HG02970 (cell line): ENCODE measurements around the gene KCNK15.

Experiments
- ATAC-seq: cut with Tn5 transposase; IDR thresholded peaks from one replicate; pipeline ENCODE4 v1.9.1; 2021; ENCODE audit warnings: mild to moderate bottlenecking, moderate library complexity, moderate number of reproducible peaks; ENCODE audit not compliant: unreplicated experiment, low FRiP score

KCNK15 gene

DNA sequence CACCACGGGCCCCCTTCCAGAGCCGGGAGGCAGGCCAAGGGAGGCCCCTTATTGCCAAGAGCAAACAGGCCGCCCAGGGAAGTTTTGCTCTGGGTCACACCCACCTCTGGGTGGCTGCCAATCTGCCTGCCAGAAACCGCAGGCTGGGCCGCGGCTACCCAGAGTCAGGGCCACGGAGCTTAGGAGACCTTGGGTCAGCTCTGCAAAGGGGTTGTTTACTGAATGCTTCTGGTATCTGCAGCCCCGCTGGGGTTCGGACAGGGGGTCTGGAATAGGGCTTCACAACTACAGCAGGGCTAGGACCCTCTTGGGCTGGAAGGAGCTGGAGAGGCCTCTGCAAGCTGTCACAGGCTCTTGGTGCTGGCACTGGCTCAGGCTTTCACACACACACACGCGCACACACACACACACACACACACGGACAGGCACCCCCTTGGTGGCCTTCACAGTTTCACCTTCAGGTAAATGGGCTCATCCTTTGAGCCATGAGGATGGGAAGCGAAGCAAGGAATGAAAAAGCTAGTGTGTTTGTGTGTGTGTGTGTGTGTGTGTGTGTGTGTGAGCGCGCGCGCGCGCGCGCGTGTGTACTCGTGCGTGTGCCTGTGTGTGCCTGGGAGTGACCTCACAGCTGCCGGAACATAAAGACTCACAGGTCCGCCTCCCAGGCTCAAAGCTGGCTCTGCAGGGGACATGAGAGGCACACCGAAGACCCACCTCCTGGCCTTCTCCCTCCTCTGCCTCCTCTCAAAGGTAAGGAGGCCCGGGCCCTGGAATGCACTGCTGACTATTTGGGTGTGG is 30.8 kb upstream of the KCNK15 start, which contains the start of gene CCN5:
TSS of gene CCN5 (plus strand) at position 669 of the 798 bp plus-strand sequence. CDS start at position 691, 22 bp downstream.
- ATAC-seq, result no peak

DNA sequence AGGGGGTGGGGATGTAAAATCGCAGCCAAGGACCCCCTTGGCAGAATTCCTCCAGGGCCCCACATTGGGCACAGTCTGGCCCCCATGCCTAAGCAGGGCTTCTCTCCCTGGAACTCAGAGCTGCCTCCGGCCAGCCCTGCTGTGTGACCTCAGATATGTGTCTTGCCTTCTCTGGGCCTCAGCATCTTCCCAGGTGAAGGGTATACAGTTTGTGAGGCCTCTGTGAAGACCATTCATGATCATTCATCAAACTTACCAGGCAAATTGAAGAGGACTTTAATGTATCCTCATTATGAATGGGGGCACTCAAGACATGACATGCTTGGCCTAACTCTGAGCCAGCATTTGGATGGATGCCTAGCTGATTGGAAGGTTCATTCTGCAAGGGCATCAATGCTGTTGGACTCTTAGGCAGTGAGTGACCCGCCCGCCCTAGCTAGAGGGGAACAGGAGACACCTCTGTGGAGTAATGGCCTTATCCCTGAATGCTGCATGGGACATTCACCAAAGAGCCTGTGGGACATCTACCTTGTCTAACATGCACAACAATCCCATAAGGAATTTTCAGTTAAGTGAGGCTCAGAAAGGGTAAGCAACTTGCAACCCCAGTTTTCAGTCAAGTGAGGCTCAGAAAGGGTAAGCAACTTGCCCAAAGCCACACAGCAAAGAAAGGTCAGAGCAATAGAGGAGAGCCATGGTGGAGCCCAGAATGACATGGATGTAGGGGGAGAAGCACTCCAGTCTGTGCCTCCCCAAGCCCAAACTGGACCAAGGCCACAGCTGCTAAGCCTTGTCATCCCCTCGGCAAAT is 30.0 kb upstream of the KCNK15 start:
- ATAC-seq, result no peak

DNA sequence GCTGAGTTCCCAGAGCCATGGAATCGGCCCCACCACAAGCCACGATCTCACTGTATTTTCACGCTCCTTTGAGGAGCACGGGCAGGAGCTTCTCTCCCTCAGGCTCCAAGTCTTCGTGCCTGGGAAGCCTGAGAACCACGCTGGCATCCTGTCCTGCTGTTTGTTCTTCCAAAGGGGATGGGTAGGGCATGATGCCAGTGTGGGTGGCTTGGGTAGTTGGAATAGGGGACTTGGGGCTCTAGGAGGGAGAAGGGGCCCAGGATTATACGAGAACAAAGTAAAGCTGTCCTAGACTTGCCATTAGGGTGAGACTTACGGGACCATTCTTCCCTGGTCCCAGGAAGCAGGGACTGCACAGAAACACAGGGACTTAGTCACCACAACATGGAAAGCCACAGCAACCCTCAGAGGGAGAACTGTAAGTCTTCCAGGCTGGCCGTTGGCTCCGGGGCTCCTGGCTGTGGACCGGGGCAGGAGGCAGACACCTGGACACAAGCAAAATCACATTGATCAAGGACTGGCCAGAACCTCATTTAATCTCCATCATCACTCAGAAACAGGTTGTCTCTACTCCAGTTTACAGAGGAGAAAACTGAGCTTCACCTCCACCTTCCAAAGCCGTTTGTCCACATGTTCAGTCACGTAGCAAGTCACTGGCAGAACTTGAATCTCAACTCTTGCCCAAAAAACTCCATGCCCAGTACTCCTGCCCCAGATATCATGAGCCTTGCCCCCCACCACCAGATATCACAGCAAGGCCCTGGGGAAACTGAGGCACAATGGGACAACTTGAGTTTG is 29.2 kb upstream of the KCNK15 start:
- ATAC-seq, result no peak

DNA sequence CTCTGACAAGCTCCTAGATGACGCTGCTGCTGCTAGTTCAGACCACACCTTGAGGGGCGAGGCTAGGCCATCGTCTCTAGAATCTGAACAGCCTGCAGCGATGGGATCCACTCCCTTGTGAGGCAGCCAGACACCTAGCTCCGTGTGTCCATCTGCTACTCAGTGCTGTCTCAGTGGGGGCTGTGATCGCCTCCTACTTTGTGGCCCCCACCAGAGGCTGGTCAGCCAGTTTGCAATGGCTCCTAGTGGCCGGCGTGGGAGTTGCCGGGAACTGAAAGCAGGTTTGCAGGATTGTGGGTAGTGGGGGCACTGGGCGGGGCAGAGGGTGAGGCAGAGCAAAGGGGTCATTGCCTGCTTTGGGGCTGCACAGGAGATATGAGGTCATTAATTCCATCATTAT is 27.7 kb upstream of the KCNK15 start:
- ATAC-seq, result no peak

DNA sequence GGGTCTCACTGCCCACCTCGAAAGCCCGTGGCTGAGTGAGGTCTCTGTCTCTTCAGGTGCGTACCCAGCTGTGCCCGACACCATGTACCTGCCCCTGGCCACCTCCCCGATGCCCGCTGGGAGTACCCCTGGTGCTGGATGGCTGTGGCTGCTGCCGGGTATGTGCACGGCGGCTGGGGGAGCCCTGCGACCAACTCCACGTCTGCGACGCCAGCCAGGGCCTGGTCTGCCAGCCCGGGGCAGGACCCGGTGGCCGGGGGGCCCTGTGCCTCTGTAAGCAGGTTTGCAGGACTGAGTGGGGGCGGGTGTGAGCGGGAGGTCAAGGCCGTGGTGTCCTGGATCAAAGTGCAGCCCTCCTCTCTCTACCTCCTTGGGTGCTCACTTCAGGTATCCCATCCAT is 25.8 kb upstream of the KCNK15 start:
- no peak for ATAC-seq

DNA sequence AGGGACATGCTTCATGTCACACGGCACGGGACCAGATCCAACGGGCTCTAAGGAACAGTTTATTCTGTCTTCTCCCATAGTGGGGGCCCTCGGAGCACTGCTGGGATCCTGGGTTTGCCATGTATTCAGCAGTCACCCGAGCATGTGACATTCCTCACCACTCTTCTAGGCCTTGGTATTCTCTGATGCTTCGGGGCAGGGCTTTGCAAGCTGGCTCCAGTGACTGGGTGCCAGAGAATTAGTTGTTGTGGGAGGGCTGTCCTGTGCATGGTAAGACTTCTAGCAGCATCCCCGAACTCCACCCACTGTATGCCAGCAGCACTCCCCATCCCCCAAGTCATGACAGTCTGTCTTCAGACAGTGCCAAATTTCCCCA is 25.1 kb upstream of the KCNK15 start:
- no peak for ATAC-seq

DNA sequence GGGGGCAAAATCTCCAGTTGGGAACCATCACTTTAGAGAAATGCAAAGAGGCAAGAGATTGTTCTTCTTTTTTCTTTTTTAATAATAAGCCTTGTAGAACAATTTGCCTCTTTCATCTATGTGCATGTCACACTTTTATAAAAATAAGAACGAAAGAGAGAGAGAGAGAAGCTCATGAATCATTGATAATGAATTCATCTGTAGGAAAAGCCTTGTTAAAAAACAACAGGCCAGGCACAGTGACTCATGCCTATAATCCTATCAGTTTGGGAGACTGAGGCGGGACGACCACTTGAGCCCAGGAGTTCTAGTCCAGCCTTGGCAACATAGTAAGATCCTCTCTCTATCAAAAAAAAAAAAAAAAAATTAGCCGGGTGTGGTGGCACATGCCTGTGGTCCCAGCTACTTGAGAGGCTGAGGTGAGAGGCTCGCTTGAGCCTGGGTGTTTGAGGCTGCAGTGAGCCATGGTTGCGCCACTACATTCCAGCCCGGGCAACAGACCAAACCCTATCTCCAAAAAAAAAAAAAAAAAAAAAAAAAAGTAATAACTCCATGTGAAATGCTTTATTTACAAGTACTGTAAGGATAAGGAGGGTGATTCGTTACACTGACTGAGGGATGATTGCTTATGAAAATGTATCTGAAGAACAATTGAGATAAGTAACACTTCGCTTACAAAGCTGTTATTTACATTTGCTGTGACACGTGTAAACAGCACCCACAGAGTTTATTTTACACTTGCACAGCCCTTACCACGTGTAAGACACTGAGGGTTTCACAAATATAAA is 24.5 kb upstream of the KCNK15 start:
- ATAC-seq, result no peak

DNA sequence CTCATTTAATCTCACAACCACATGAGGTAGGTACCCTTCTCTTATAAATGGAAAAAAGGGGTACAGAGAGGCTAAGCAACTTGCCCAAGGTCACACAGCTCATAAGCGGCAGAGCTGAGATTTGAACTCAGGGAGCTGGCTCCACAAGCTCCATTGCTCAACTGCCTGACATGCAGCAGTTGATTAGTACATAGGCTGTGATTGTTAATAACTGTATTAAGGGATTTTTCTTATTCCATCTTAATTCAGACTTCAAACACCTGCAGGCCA is 23.9 kb upstream of the KCNK15 start:
- no peak for ATAC-seq

DNA sequence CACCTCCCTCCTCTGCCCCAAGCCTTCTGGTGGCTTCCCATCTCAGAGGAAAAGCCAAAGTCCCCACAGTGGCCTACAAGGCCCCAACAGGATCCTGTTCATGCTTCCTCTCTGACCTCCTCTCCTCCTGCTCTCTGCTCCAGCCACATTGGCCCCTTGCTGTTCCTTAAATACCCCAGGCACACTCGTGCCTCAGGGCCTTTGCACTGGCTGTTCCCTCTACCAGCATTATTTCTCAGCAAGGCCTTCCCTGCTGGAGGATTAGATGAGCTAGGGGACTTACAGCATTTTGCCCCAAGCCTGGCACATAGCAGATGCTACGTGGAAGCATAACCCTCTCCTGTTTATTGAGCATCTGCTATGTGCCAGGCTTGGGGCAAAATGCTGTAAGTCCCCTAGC is 22.7 kb upstream of the KCNK15 start:
- no peak for ATAC-seq

DNA sequence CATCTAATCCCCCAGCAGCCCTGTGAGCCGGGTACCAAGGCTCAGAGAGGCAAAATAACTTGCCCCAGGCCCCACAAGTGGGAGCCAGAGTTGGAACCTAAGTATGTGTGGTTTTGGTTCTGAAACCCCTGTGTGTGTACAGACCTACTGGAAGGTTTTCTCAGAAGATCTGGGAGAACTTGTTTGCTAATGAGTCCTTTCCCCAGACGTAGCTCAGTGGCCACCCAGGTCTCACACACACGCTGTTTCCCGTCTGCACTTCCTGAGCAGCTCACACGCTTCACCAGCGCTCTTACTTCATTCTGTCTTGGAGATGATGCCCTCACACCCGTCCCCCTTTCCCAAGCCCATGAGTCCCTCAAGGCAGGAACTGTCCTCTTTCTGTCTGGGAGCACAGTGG is 22.3 kb upstream of the KCNK15 start:
- no peak for ATAC-seq

DNA sequence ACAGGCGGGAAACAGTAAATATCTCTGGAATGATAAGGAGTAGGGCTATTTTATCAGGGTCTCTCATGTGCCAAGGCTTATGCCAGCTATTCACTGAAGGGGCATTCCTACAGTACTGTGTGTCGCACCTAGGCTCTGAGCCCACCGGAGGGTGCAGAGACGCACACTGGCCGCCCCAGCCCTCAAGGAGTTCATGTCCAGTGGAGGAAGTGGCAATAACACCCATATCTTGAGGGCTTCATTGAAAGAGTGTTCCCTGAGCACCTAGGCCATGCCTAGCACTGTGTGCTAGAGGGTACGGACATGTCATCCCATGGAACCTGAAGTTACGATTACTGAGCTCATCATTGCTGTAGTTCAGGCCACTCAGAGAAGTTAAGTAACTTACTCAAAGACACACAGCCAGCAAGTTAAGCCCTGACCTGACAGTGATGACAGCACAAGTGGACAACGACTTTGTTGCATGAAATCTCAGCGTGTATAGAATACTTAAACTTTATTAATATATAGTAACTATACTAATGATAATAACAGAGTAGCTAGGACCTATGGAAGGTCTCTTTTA is 21.8 kb upstream of the KCNK15 start:
- no peak for ATAC-seq

DNA sequence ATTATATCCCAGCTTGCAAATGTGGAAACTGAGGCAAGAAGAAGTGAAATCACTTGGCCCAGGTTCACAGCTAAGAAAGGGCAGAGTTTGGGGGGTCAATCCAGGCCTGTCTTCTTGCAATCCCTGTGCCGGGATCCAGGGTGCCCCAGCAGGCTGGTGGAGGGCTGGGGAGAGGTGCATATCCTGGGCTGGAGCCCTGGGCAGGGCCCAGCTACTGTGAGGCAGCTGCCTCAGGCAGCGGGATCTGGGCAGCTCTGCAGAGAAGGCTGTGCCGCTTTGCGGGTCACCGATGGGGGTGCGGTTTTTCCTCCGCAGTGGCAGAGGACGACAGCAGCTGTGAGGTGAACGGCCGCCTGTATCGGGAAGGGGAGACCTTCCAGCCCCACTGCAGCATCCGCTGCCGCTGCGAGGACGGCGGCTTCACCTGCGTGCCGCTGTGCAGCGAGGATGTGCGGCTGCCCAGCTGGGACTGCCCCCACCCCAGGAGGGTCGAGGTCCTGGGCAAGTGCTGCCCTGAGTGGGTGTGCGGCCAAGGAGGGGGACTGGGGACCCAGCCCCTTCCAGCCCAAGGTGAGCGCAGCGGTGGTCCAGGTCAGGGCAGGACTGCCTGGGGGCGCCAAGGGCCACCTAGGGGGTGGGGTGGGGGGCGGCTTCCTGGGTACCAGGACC is 21.1 kb upstream of the KCNK15 start:
- no peak for ATAC-seq

DNA sequence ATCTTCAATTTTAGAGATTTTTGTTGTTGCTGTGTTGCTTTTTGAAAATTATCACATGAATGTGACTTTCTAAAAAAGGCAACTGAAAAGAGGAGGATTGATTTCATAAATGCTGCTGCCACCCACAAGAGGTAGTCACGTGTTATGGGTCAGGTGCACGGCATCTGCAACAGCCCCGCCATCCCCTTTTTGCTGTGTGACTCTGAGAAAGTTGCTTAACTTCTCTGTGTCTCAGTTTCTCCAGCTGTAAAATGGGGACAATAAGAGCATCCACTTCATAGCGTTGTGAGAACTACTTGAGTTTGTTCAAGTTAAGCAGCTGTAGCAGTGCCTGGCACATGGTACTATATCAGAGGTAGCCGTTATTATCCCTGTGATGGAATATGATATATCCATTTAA is 19.8 kb upstream of the KCNK15 start:
- no peak for ATAC-seq

DNA sequence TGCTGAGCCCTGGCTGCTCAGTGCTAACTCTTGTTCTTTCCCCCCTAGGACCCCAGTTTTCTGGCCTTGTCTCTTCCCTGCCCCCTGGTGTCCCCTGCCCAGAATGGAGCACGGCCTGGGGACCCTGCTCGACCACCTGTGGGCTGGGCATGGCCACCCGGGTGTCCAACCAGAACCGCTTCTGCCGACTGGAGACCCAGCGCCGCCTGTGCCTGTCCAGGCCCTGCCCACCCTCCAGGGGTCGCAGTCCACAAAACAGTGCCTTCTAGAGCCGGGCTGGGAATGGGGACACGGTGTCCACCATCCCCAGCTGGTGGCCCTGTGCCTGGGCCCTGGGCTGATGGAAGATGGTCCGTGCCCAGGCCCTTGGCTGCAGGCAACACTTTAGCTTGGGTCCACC is 18.6 kb upstream of the KCNK15 start:
- no peak for ATAC-seq

DNA sequence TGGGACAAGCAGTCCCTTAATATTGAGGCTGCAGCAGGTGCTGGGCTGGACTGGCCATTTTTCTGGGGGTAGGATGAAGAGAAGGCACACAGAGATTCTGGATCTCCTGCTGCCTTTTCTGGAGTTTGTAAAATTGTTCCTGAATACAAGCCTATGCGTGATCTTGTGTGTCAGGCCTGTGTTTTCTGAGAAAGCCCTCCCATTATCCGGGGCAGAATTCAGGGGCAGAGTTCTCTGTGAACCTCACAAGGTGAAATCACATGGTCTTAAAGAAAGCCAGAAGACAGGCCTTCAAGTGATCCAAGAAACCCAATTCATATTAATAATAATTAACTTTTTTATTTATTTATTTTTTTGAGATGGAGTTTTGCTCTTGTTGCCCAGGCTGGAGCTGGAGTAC is 18.0 kb upstream of the KCNK15 start:
- no peak for ATAC-seq

DNA sequence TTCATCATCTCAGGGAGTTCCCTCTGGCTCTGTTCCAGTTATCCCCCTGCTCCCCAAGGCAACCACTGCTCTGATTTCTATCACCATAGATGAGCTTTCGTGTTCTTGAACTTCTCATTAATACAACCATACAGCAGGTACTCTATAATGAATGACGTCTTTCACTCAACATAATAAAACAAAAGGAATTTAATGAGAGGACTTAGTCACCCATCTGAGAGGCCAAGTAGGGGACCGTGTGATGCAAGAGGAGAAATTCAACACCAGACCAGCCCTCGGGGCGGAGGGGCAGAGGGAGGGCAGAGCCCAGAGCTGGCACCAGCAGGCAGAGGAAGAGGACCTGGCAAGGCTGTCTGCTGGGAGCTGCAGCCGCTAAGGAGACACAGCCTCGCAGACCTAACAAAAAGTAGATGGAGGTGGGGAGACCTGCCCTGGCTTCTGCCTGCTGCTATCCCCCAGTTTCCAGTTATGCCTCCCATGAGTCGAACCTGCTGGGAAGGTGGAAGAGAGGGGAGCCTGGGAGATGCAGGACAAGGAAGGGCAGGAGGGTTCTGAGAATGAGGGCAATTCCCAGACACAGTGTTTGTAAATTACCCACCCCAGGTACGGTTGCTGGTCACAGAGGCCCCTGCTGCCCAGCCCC is 16.7 kb upstream of the KCNK15 start:
- ATAC-seq, result no peak

DNA sequence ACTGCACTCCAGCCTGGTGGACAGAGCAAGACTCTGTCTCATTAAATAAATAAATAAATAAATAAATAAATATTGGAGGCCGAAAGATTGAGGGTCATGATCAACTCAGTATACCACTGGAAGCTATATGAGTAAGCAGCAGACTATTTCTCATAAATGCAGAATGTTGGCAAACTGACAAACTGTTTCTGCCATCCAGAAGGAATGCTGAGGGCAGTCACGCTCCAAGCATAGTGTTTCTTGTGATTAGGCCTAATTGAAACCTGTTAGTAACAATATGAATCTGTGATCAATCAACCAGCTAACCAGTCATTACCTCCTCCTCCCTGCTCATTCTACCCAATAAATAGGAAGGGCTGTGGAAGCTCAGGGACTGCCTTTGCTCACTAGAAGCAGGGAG is 15.2 kb upstream of the KCNK15 start:
- ATAC-seq, result no peak

DNA sequence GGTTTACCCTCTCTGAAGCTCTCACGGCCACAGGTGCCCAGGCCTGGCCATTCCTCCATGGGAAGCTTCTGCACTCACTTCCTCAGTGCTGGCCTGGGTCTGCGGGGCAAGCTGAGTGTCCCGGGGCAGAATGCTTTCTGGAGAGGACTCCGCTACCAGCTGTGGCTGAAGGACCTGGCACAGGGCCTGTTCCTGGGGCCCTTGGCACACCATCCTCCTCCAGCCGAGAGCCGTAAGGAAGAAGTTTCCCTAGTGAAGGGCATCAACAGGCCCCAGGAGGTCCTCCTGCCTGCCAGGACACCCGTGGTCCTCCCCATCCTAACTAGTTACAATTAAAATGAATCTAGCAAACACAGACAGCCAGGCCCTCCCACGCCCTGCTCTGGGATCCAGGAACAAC is 14.0 kb upstream of the KCNK15 start:
- ATAC-seq, result no peak

DNA sequence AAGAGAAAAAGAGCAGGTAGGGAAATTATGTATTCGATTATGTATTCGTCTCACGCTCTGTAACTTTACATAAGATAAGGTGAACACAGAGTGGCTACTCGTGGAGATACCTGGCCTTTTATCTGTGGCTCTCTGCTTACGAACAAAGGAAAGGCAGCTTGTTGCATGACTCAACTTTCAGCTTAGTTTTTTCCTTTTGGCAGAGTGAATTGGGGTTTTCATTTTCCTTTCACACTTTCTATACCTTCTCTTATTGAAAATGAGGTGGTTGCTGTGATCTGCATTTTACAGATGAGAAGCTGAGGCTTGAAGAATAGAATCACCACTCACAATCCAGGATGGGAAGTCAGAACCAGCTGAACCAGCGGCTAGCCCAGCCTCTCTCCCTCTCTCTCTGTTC is 13.3 kb upstream of the KCNK15 start:
- ATAC-seq, result no peak
